Suppressor macrophage treated with lipopolysaccharide for 4 hours (primary cell): ENCODE measurements around the gene EVX1.
A peak's percentile ranks its signal among the peaks of the same experiment; 100 is the strongest.

Source experiments
- DNase-seq: peaks from one replicate; pipeline ENCODE4 v3.0.0-alpha.2; 2020

EVX1 gene

GRCh38 chr7:27235387-27236311 is 7.0 kb upstream of the EVX1 start:
- peak; percentile 53 for DNase-seq

DNA sequence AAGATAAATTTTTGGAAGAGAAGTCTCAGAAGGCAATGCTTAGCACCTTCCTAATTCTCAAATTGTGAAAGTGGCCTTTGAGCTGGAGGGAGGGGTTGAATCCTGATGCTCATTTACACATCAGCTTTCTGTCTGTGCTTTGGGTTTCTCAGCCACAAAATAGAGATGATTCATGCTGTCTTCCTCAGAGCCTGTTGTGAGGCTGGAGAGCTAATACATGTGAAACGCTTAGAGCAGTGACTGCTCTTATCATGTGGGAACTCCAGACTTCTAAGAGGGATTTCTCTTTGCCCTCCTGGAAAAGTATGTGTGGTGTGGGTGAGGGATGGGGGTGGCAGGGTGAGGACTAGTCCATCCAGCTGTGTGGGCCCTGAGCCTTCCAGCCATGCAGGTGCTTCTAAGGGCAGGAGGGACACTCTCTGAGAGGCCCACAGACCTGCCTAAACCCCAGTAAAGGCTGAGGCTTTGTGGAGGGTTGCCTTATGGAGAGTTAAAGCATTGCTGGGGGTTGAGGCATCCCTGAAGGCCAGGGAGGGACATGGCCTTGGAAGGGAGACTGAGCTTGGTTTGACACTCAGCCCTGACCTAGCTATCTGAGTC is 4.8 kb upstream of the EVX1 start:
- DNase-seq, result peak; percentile 45

DNA sequence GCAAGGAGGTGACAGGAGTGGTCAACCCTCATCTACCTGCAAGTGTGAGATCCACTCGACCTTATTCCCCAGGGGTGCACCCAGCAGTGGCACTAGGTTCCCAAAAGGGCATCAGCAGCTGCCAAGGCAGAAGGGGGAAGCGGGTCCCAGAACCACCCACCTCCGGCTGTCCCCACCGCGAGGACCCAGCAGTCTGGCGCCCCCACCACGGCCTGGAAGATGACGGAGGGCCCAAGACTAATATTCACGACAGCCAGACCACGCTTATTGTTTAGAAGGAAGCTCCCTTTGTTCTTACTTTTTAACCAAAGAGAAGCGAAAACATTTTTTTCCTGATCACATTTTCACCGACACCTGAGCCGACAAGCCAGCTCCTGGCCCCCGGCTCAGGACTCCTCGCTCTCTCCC is 3.6 kb upstream of the EVX1 start:
- no peak for DNase-seq

GRCh38 chr7:27239387-27240014 is 3.1 kb upstream of the EVX1 start:
- DNase-seq, result no peak

- DNase-seq, result no peak
Measured at GRCh38 chr7:27240015-27240731, 2.4 kb upstream of the EVX1 start.

GRCh38 chr7:27241189-27242056 is 1.2 kb upstream of the EVX1 start:
- DNase-seq, result no peak

- DNase-seq, result no peak
Measured at GRCh38 chr7:27242154-27242553, 448 bp upstream of the EVX1 start.

DNA sequence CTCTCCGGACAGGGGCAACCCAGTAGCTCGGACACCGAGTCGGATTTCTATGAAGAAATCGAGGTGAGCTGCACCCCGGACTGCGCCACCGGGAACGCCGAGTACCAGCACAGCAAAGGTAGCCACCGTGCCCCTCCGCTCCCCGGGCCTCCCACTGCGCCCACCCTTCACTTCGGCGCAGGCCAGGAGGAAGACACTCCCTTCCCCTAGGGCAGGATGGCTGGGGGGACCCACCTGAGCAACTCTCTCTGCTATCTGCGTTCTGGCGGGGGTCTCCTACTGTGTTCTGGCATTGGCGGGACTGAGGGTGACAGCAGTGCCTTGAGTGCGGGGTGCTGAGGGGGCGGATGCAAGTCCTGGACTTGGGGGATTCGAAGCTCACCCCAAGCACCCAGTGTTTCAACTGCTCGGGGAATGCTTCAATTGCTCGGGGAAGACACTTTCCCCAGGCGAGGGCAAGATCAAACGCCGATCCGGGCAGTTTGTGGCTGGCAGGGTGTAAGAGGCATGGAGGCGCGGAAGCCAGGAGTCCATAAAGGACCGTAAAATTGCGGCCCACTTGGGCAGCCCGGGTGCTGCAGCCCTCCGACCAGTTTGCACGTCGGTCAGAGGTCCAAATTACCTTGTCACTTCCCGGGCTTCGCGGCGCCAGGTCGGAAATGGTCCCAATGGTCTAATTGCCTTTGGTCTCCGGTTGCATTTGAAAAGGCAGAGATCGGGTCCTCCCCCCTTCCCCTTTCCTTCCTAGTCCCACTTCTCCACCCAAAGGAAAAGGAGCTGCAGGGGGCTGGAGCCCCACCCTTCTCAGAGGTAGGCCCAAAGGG is 950 bp downstream of the EVX1 start:
- DNase-seq, result no peak

DNA sequence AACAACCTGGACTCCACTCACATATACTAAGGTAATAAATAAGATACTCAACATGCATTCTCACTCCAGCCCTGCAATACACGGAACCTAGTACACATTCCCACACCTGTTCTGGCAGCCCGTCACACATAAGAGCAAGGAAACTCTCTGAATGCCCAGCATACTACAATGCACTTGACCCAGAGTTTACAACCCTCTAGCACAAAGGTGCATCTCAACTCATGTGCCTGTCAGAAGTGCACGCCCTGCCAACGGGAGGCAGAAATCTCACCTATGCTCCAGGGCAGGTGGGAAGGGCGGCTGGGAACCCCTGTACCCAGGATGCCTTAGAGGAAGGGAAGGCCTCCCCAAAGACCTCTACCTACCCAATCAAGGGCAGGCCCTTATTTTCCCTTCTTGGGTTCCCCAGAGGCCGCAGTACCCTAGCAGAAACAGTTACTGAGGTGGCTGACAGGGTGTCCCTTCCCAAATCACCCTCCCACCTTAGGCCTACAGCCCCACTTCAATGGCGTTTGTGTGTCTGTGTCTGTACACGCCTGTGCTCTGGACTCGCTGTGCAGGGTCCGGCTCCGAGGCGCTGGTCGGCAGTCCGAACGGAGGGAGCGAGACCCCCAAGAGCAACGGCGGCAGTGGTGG is 2.0 kb downstream of the EVX1 start:
- DNase-seq, result no peak

GRCh38 chr7:27245124-27245797 is 2.7 kb downstream of the EVX1 start:
- DNase-seq, result no peak

GRCh38 chr7:27245798-27246691 is 3.4 kb downstream of the EVX1 start:
- no peak for DNase-seq

DNA sequence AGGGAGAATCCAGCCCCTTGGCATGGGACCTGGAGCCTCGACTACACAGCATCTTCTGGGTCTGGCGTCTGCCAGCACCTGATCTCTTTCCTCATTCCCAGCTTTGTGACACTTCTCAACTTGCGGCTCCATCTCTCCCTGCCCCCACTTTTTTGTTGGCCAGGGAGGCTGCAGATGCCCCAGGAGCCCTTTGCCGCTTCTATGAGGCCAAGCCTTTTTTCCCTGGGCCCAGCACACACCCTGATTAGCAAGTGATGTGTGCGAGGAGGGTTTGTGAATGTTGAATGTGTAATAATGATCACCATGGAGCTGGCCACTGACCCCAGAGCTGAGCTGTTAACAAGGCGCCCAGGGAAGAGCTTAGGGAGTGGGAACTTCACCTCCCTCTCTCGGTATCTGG is 4.4 kb downstream of the EVX1 start:
- DNase-seq, result no peak

DNA sequence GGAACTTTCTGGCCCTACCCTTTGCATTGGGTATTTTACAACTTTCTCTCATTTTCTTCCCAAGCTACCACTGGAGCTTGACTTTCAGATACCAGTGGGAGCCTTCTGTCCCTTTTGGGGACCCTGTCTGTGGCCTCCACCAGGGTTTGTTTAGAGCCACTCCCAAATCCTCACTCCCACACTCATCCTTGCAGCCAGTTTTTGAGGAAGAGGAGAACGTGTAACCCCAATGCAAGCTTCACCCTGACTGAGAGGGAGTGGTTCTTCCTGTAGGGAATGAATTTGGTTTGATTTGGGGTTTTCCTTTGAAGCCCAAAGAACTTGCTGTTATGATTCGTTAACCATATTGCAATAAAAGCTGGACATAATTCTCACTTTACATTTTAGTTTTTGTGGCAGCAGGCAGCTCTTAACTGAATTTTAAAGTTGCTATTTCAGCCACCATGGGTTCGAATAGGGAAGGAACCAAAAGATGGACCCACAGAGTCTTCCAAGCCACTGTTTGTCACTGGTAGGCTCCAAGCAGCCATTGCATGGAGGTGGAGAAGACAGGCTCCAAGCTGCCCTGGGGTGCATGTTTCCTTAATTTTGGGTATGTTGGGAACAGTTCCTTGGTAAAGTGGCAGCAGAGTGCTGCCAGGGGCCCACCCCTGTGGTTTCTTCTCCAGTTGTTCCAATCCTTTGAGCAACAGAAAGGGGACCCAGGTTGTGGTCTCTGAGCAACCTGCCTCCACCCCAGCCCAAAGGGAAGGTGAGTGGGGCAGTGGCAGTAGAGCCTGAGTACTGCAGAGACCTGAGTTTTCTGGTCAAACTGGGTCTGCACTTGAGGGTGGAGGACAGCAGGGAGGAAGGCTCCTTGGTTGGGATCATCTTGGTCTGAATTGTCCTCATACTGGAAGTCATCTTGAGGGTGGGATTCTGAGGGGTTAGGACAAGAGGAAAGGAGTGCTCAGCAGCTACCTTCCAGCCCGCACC is 5.1 kb downstream of the EVX1 start:
- DNase-seq, result no peak

DNA sequence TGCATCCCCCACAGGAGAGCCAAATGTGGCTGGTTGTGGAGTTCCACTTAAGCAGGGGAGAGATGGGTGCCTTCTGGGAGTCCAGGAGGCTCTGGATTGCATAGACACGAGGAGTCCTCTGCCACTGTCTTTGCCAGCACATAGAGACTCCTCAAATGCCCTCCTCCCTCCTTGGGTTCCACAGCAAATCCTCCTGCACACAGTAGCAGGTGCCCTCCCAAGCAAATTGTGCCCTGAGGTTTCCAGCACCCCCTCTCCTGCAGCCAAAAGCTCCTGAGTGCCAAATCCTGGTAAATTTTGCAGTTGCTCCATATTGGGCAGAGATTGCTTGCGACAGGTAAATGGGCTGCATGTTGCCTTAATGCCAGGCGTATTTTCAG is 5.8 kb downstream of the EVX1 start:
- DNase-seq, result no peak

DNA sequence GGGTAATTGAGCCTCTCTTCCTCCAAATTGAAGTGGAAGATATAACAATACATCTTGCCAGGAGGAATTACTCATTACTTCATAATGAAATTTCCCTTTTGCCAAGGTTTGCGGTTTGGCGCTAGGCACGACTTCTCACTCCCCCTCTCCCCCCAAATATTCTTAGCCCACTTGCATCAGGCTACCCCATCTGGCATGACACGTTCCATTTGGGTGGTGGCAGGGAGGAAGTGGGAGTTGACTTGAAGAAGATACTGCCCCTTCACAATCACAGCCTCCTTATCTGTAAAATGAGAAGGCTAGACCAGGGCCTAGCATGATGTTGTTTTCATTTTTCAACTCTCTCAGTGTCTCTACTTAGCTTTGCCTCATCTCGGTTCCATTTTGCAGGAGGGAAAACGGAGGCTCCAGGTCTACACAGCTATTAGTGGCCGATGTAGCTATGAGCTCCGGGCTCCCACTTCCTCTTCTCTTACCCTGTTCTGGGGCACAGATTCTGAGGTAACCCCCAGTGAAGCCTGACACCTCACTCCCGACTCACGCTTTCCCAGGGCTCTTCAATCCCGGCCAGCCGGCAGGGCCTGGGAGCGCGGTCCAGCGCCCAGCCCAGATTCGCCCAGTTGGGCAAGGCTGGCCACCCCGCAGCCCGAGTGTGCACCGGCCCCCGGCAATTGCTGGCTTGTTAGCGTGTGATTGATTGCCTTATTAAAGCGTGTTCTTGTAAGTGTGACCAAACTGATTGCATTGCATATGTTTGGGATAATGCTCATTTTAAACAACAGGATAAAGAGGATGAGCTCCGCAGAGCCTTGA is 6.5 kb downstream of the EVX1 start:
- peak; percentile 22 for DNase-seq

DNA sequence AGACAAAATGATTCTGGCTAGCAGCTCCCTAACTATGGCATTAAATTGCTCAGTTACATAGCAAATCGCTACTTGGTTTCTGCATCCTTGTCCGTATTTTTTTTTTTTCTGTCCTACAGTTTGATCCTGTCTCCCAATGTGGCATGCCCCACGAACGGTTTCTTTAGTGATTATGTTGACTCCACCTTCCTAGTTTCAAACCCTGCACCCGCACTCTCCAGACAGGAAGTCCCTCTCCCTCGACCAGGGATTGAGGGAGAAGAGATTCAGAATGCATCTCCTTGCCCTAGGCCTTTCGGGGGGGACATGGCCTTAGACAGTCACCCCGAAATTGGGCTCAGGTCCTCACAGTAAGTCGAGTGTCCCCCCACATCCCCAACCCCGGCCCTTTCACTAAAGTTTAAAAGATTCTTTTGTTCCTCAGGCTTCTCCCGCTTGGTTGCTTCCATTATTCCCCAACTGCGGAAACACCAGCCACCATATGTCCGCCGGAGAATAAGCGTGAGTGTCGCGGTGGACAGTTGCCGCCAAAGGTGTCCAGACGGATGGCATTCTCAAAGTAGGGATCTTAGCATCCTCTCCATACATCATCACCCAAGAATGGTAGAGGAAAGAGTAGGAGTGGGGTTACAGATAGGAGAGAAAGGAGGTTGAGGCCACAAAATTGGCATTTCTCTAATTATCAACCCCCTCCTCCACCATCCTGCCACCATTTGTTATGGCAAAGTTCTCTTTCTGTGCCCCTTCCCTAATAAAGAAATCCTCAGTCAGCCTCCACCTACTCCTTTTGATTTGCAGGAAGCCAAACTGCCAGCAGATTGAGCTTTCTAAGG is 7.3 kb downstream of the EVX1 start:
- DNase-seq, result no peak
